GM23338 (cell line): Measurements from ENCODE around the gene CACNA2D3. TPM values are rescaled to one million over a fixed set of nuclear protein-coding genes. Genes with fewer than 3 reads are reported as not detected.

Experiments
- CTCF ChIP-seq, 2 experiments: fragments of 200-600 bp in 1 of 2; sonication (generic) in 1 of 2; conservative IDR thresholded peaks; 2 replicates each; pipeline versions ENCODE4 v1.5.1 to v1.6.1; 2016 to 2017; ENCODE audit warnings: antibody characterized with exemption in 2 of 2, low read depth in 2 of 2, mild to moderate bottlenecking in 2 of 2, moderate library complexity in 1 of 2
- ETS1 ChIP-seq: IDR thresholded peaks from 2 replicates; pipeline ENCODE4 v1.6.1; 2016; ENCODE audit warnings: antibody characterized with exemption
- EZH2phosphoT487 ChIP-seq: fragments of 200-600 bp; sonication (generic); IDR thresholded peaks from one replicate; pipeline ENCODE4 v1.8.1; 2018; ENCODE audit warnings: antibody characterized with exemption; ENCODE audit not compliant: unreplicated experiment
- NANOG ChIP-seq: IDR thresholded peaks from 2 replicates; pipeline ENCODE4 v1.6.1; 2016; ENCODE audit warnings: antibody characterized with exemption, borderline replicate concordance
- POLR2AphosphoS5 ChIP-seq: IDR thresholded peaks from 2 replicates; pipeline ENCODE4 v1.6.1; 2016; ENCODE audit warnings: antibody characterized with exemption, low read depth
- STAT1 ChIP-seq: IDR thresholded peaks from one replicate; pipeline ENCODE4 v1.6.1; 2016; ENCODE audit warnings: antibody characterized with exemption; ENCODE audit not compliant: unreplicated experiment
- ZNF114 ChIP-seq: fragments of 250-450 bp; sonication (Bioruptor Pico); IDR thresholded peaks from 2 replicates; pipeline ENCODE4 v1.5.0; 2020; ENCODE audit warnings: mild to moderate bottlenecking, moderate library complexity
- ZNF331 ChIP-seq: fragments of 250-450 bp; sonication (Bioruptor Pico); IDR thresholded peaks from 2 replicates; pipeline ENCODE4 v1.5.0; 2020; ENCODE audit warnings: low read depth, mild to moderate bottlenecking, moderate library complexity
- ZNF462 ChIP-seq: fragments of 250-450 bp; sonication (Bioruptor Pico); IDR thresholded peaks from 2 replicates; pipeline ENCODE4 v1.5.0; 2020; ENCODE audit warnings: mild to moderate bottlenecking, moderate library complexity
- polyA plus RNA-seq: library from polyadenylated mRNA; unstranded; fragments of >200 nt; fragmentation: Nextera tagmentation; extraction: Ambion mirVana; gene quantifications from 2 replicates; pipeline ENCODE4 v1.2.1, GENCODE V29; 2016
- total RNA-seq: library from RNA; depleted of rRNA; stranded (reverse); fragments of >200 nt; shearing (Covaris generic); gene quantifications from 2 replicates; pipeline ENCODE4 v1.2.3, GENCODE V29; 2014

Gene CACNA2D3
- total and polyA plus RNA-seq, 2 experiments from 2014 or later, result 2.2 to 2.3 TPM

DNA sequence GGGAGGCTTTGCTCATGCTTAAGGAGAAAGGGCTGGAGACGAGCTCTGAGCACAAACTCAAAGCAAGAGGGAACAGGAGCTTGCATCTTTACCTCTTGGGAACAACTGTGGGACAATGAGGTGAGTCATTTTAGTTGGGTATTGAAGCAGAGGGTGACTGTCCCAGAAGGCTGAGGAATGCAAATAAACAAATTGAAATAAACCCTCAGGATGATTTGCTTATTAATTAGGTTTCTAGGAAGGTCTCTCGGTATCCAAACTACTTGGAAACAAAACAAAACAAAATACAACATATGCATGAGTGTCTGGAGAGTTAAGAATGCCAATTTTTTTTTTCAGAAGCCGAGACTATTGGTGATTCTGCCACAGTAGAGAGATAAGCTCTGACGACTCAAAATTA lies 38.4 kb upstream of the CACNA2D3 start (continued):
- TF ChIP-seq ZNF462 (CRISPR knock-in tag), result no peak
- TF ChIP-seq STAT1, result no peak
- TF ChIP-seq ZNF114, result no peak
- TF ChIP-seq EZH2phosphoT487, result no peak
- TF ChIP-seq CTCF (conservative IDR thresholded peaks at IDR 0.05; ENCODE audit: low read depth in 2 of 2), result no peak
- no peak for TF ChIP-seq ETS1
- no peak for TF ChIP-seq NANOG
- TF ChIP-seq POLR2AphosphoS5, result no peak
- no peak for TF ChIP-seq ZNF331 (CRISPR knock-in tag)
